Right lobe of liver (tissue), 6 donors: ENCODE measurements around the gene FZD2. TPM values are rescaled to one million over a fixed set of nuclear protein-coding genes. Genes with fewer than 3 reads are reported as not detected.

Experiments used
- ATAC-seq, 4 donors: fragments of 200-7000 bp; cut with Tn5 transposase; one replicate each; pipeline ENCODE4 v1.9.1; 2020; ENCODE audit warnings: mild to moderate bottlenecking in 4 of 4, moderate library complexity in 4 of 4
- DNase-seq, 3 donors: peaks; one replicate each; pipeline ENCODE4 v3.0.0-alpha.2; 2020
- H3K27ac ChIP-seq, 3 donors: fragments of 200-600 bp; one replicate each; pipeline ENCODE4 v1.8.0; 2022
- H3K27me3 ChIP-seq, 2 donors: fragments of 200-600 bp; one replicate each; pipeline ENCODE4 v1.8.0; 2022
- H3K36me3 ChIP-seq, 4 donors: fragments of 200-600 bp; sonication (generic) in 1 of 4; one replicate each; pipeline versions ENCODE4 v1.5.1 to v1.8.0; 2017 to 2022; ENCODE audit warnings: control low read depth in 1 of 4
- H3K4me1 ChIP-seq, 4 donors: fragments of 200-600 bp; sonication (generic) in 1 of 4; one replicate each; pipeline versions ENCODE4 v1.5.1 to v1.8.0; 2017 to 2022; ENCODE audit warnings: control low read depth in 1 of 4
- H3K4me3 ChIP-seq, 3 donors: fragments of 200-600 bp; one replicate each; pipeline ENCODE4 v1.8.0; 2022
- H3K9me3 ChIP-seq, 4 donors: fragments of 200-600 bp; sonication (generic) in 1 of 4; one replicate each; pipeline versions ENCODE4 v1.5.1 to v1.8.0; 2017 to 2022; ENCODE audit warnings: control low read depth in 1 of 4
- CTCF ChIP-seq, 4 donors: fragments of 200-600 bp in 3 of 4; fragments of 450-650 bp in 1 of 4; IDR thresholded peaks; one replicate each; pipeline versions ENCODE4 v1.5.1 to v1.8.0; 2016 to 2022; ENCODE audit warnings: antibody characterized with exemption in 4 of 4, mild to moderate bottlenecking in 2 of 4
- POLR2A ChIP-seq: fragments of 450-650 bp; IDR thresholded peaks from one replicate; pipeline ENCODE4 v1.6.1; 2017; ENCODE audit warnings: antibody characterized with exemption, mild to moderate bottlenecking
- whole genome bisulfite sequencing: methylation state at CpG from one replicate; pipeline ENCODE4 v1.1.6; 2018; ENCODE audit warnings: low coverage, low lambda C conversion rate; ENCODE audit not compliant: insufficient coverage; ENCODE audit errors: missing lambda C conversion rate; 5-methylcytosine and 5-hydroxymethylcytosine counted together
- intact Hi-C, 2 donors: fragments of 100-400 bp; cut with DNase I; formaldehyde crosslinking; loops; one replicate each; pipeline versions ENCODE4 v1.11.2 to v1.14.1; 2022
- total RNA-seq, 6 experiments: library from RNA; depleted of rRNA in 2 of 6; stranded (reverse); fragments of >200 nt in 2 of 6; fragmentation: NEBNext Ultra II Directional in 3 of 6; extraction: Animal tissue kit (Norgen Biotek cat#: 25700) in 3 of 6; gene quantifications; one replicate each; pipeline versions ENCODE4 v1.1.0 to v1.2.4, GENCODE V29; 2016 to 2023
- donor health status: DM: no; HTN: yes; CAD: no.
- donor health status: DM: no; HTN: no; CAD: no.
- donor health status: DM: no; HTN: no; CAD: no.
- donor health status: DM: no; HTN: yes; CAD: no.
- donor health status: DM: no; HTN: yes; CAD: no.

The FZD2 gene
- total RNA-seq, 6 experiments from 2014 or later: 0.11 to 0.64 (median 0.28) TPM

- intact Hi-C loops: no loop called here
- no peak for TF ChIP-seq CTCF (IDR thresholded peaks at IDR 0.05)
- TF ChIP-seq POLR2A: no peak
- H3K4me3 ChIP-seq: no peak overlapping the region
- no peaks in the 10 kb centered on the region for H3K27me3 ChIP-seq
- ATAC-seq (no peak), DNase-seq (no peak)
- H3K36me3 ChIP-seq: no peaks in the 10 kb centered on the region
- WGBS: 82% methylated on average over 4 of the region's 15 CpGs
- H3K4me1 ChIP-seq: no peaks in the 10 kb centered on the region
- no peak overlapping the region for H3K27ac ChIP-seq
- no peaks in the 10 kb centered on the region for H3K9me3 ChIP-seq
Observed at GRCh38 chr17:44601539-44601938, 44.3 kb downstream of the FZD2 start.

GRCh38 chr17:44601973-44602372 lies 44.7 kb downstream of the FZD2 start:
- H3K27me3 ChIP-seq: no peaks in the 10 kb centered on the region
- H3K4me1 ChIP-seq: no peaks in the 10 kb centered on the region
- 12% methylated on average over 5 of the region's 9 CpGs for WGBS
- H3K4me3 ChIP-seq: no peak overlapping the region
- intact Hi-C loops: no loop called here
- no peaks in the 10 kb centered on the region for H3K36me3 ChIP-seq
- no peak overlapping the region for H3K27ac ChIP-seq
- ATAC-seq (no peak), DNase-seq (no peak)
- TF ChIP-seq CTCF (IDR thresholded peaks at IDR 0.05) (no peak), POLR2A (no peak)
- no peaks in the 10 kb centered on the region for H3K9me3 ChIP-seq

- intact Hi-C loops: no loop called here
- no peaks in the 10 kb centered on the region for H3K27me3 ChIP-seq
- TF ChIP-seq POLR2A (no peak), CTCF (IDR thresholded peaks at IDR 0.05) (no peak)
- ATAC-seq (no peak), DNase-seq (no peak)
- 31% methylated on average over 6 of the region's 6 CpGs for WGBS
- no peaks in the 10 kb centered on the region for H3K4me1 ChIP-seq
- no peak overlapping the region for H3K4me3 ChIP-seq
- H3K27ac ChIP-seq: no peak overlapping the region
- H3K9me3 ChIP-seq: no peaks in the 10 kb centered on the region
- H3K36me3 ChIP-seq: no peaks in the 10 kb centered on the region
Observed at GRCh38 chr17:44602390-44602789, 45.1 kb downstream of the FZD2 start.

GRCh38 chr17:44602970-44603369 lies 45.7 kb downstream of the FZD2 start:
- Histone ChIP-seq H3K27ac (no peak overlapping the region), H3K9me3 (no peaks in the 10 kb centered on the region), H3K27me3 (no peaks in the 10 kb centered on the region), H3K4me1 (no peaks in the 10 kb centered on the region), H3K4me3 (no peak overlapping the region), H3K36me3 (no peaks in the 10 kb centered on the region)
- DNase-seq: no peak
- TF ChIP-seq CTCF (IDR thresholded peaks at IDR 0.05): no peak
- intact Hi-C loops: no loop called here
- WGBS: 74% methylated on average over 2 of the region's 3 CpGs
- ATAC-seq: no peak

- intact Hi-C loops: no loop called here
- Histone ChIP-seq H3K4me3 (no peak overlapping the region), H3K36me3 (no peaks in the 10 kb centered on the region), H3K9me3 (no peaks in the 10 kb centered on the region), H3K27me3 (no peaks in the 10 kb centered on the region), H3K4me1 (no peaks in the 10 kb centered on the region), H3K27ac (no peak overlapping the region)
- DNase-seq: no peak
- TF ChIP-seq POLR2A (no peak), CTCF (IDR thresholded peaks at IDR 0.05) (no peak)
- ATAC-seq: no peak
- WGBS: 68% methylated on average over 4 of the region's 6 CpGs
Observed at GRCh38 chr17:44604116-44604761, 47.0 kb downstream of the FZD2 start.
